Activated CD8-positive, alpha-beta T cell treated with anti-CD3 and anti-CD28 coated beads for 36 hours (primary cell): ENCODE measurements around the gene PCSK2. TPM values are rescaled to one million over a fixed set of nuclear protein-coding genes. Genes with fewer than 3 reads are reported as not detected.

Source experiments
- ATAC-seq: fragments of 200-7000 bp; cut with Tn5 transposase; one replicate; pipeline ENCODE4 v1.10.0; 2021; ENCODE audit warnings: mild to moderate bottlenecking, moderate library complexity
- CTCF ChIA-PET: fragments of 350-600 bp; sonication (Branson Sonifier 250); formaldehyde crosslinking; loops from one replicate; lab custom pipeline; 2021; ENCODE audit warnings: antibody characterized with exemption; lab: Charles Lee
- POLR2A ChIA-PET: fragments of 350-600 bp; sonication (Branson Sonifier 250); formaldehyde crosslinking; loops from one replicate; lab custom pipeline; 2021; ENCODE audit warnings: antibody characterized with exemption; lab: Charles Lee
- DNase-seq: peaks from one replicate; pipeline ENCODE4 v3.0.0-alpha.2; 2020
- H3K27ac Mint-ChIP-seq: one replicate; pipeline ENCODE4 v1.8.0; 2021; ENCODE audit warnings: mild to moderate bottlenecking, mixed read lengths
- H3K27me3 Mint-ChIP-seq: one replicate; pipeline ENCODE4 v1.8.0; 2021; ENCODE audit warnings: mixed read lengths
- H3K36me3 Mint-ChIP-seq: one replicate; pipeline ENCODE4 v1.8.0; 2021; ENCODE audit warnings: low read depth, mixed read lengths
- H3K4me1 Mint-ChIP-seq: one replicate; pipeline ENCODE4 v1.8.0; 2021; ENCODE audit warnings: low read depth, mixed read lengths
- H3K4me3 Mint-ChIP-seq: one replicate; pipeline ENCODE4 v1.8.0; 2021; ENCODE audit warnings: mild to moderate bottlenecking, moderate library complexity, mixed read lengths
- H3K9me3 Mint-ChIP-seq: one replicate; pipeline ENCODE4 v1.8.0; 2021; ENCODE audit warnings: mixed read lengths
- CTCF ChIP-seq: fragments of 200-600 bp; IDR thresholded peaks from one replicate; pipeline ENCODE4 v1.8.0; 2022; ENCODE audit warnings: antibody characterized with exemption, mild to moderate bottlenecking
- intact Hi-C: fragments of 100-400 bp; cut with micrococcal nuclease; formaldehyde crosslinking; loops from one replicate; pipeline ENCODE4 v1.10.0; 2022
- total RNA-seq, 2 experiments: library from RNA; stranded (reverse); gene quantifications; one replicate each; pipeline ENCODE4 v1.2.3, GENCODE V29; 2021

Gene PCSK2
- total RNA-seq, 2 experiments from 2014 or later: not detected

- no peaks in the 10 kb centered on the region for H3K9me3 Mint-ChIP-seq
- intact Hi-C loops: no loop called here
- POLR2A ChIA-PET: no interaction called here
- no peak for TF ChIP-seq CTCF
- H3K27ac Mint-ChIP-seq: no peak overlapping the region
- no peak for DNase-seq
- CTCF ChIA-PET: interaction anchor here (1.2 kb wide), 1 partner anchor 37 kb away, joined by 4 read pairs; no protein-coding TSS in a partner anchor
- no peaks in the 10 kb centered on the region for H3K4me1 Mint-ChIP-seq
- H3K36me3 Mint-ChIP-seq: no peaks in the 10 kb centered on the region
- H3K4me3 Mint-ChIP-seq: no peak overlapping the region
- no peak for ATAC-seq
- no peaks in the 10 kb centered on the region for H3K27me3 Mint-ChIP-seq
These were observed 242.6 kb downstream of the PCSK2 start for GRCh38 chr20:17469246-17470030.

- ATAC-seq (no peak), DNase-seq (no peak)
- ChIA-PET CTCF (no interaction called here), POLR2A (no interaction called here)
- Mint-ChIP-seq H3K4me1 (no peaks in the 10 kb centered on the region), H3K9me3 (no peaks in the 10 kb centered on the region), H3K4me3 (no peak overlapping the region), H3K36me3 (no peaks in the 10 kb centered on the region), H3K27ac (no peak overlapping the region), H3K27me3 (no peaks in the 10 kb centered on the region)
- no peak for TF ChIP-seq CTCF
- intact Hi-C loops: no loop called here
These were observed 243.7 kb downstream of the PCSK2 start for GRCh38 chr20:17470521-17470920.

GRCh38 chr20:17470973-17471372, 244.1 kb downstream of the PCSK2 start:
- no peak for TF ChIP-seq CTCF
- ChIA-PET CTCF (no interaction called here), POLR2A (no interaction called here)
- no peak for ATAC-seq
- Mint-ChIP-seq H3K27me3 (no peaks in the 10 kb centered on the region), H3K4me3 (no peak overlapping the region), H3K9me3 (no peaks in the 10 kb centered on the region), H3K36me3 (no peaks in the 10 kb centered on the region), H3K4me1 (no peaks in the 10 kb centered on the region), H3K27ac (no peak overlapping the region)
- intact Hi-C loops: no loop called here
- no peak for DNase-seq

- ChIA-PET CTCF (no interaction called here), POLR2A (no interaction called here)
- Mint-ChIP-seq H3K4me3 (no peak overlapping the region), H3K9me3 (no peaks in the 10 kb centered on the region), H3K27me3 (no peaks in the 10 kb centered on the region), H3K4me1 (no peaks in the 10 kb centered on the region), H3K36me3 (no peaks in the 10 kb centered on the region), H3K27ac (no peak overlapping the region)
- TF ChIP-seq CTCF: no peak
- intact Hi-C loops: no loop called here
- DNase-seq (no peak), ATAC-seq (no peak)
These were observed 244.9 kb downstream of the PCSK2 start for GRCh38 chr20:17471606-17472187.

- intact Hi-C loops: no loop called here
- Mint-ChIP-seq H3K4me3 (no peak overlapping the region), H3K4me1 (no peaks in the 10 kb centered on the region), H3K9me3 (no peaks in the 10 kb centered on the region), H3K36me3 (no peaks in the 10 kb centered on the region), H3K27ac (no peak overlapping the region), H3K27me3 (peaks cover 1% of the 10 kb centered on the region)
- DNase-seq (no peak), ATAC-seq (no peak)
- ChIA-PET POLR2A (no interaction called here), CTCF (no interaction called here)
- no peak for TF ChIP-seq CTCF
These were observed 246.8 kb downstream of the PCSK2 start for GRCh38 chr20:17473659-17474058.
